ENCODE data around the gene PLCD1.

DNA sequence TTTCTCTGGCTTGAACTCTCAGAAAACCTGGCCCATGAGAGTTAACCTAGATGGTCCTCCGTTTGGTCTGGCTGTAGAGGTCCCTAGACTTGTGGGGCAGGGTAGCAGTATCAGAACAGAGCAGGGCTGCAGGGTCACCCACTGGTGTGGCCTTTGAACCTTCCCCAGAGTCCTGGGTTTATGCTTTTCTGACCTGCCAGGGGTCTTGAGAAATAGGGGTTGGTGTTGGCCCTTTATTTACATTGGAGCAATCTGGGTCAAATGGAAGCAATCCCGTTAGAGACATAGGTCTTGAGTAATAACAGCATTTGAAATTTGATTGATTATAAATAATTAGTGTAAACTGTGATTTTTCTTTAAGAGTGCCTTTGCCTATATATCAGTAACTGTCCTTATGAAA lies 33.4 kb upstream of the PLCD1 start:
- TF ChIP-seq EZH2 (IDR thresholded peaks at IDR 0.05; ENCODE audit: insufficient read depth, poor library complexity, severe bottlenecking) (no peak), EZH2phosphoT487 (IDR thresholded peaks at IDR 0.05; ENCODE audit: insufficient read depth, low read depth) (no peak)

Data from GM23248 (cell line).